NCI-H1105 (cell line): ENCODE results near the gene RFX8.
"Not testable (repeated sequence)": the region's sequence is repeated elsewhere in the genome, so short reads cannot be mapped to it uniquely, and the experiment has no call there.

Experiments used
- DNase-seq: peaks from one replicate; lab custom pipeline; 2025; lab: John Stamatoyannopoulos, UW

Gene RFX8

GRCh38 chr2:101486258-101486701, 11.4 kb upstream of the RFX8 start:
- DNase-seq: no peak

- DNase-seq: no peak
Observed at GRCh38 chr2:101485856-101486255, 10.9 kb upstream of the RFX8 start.

- DNase-seq: no peak
Observed at GRCh38 chr2:101480764-101481163, 5.9 kb upstream of the RFX8 start.

- no peak for DNase-seq
Observed at GRCh38 chr2:101479810-101480209, 4.9 kb upstream of the RFX8 start.

GRCh38 chr2:101479328-101479727, 4.4 kb upstream of the RFX8 start:
- DNase-seq: no peak

- DNase-seq: no peak
Observed at GRCh38 chr2:101478181-101479001, 3.5 kb upstream of the RFX8 start.

GRCh38 chr2:101477556-101477955, 2.6 kb upstream of the RFX8 start:
- DNase-seq: no peak

GRCh38 chr2:101476605-101477208, 1.8 kb upstream of the RFX8 start:
- no peak for DNase-seq

GRCh38 chr2:101473911-101474701, 806 bp downstream of the RFX8 start:
- peak; percentile 28 for DNase-seq

GRCh38 chr2:101473591-101473910, 1.4 kb downstream of the RFX8 start:
- DNase-seq: no peak

GRCh38 chr2:101469863-101470262, 5.0 kb downstream of the RFX8 start:
- DNase-seq: no peak

GRCh38 chr2:101467306-101467705, 7.6 kb downstream of the RFX8 start:
- DNase-seq: no peak

- no peak for DNase-seq
Observed at GRCh38 chr2:101466426-101466825, 8.5 kb downstream of the RFX8 start.

GRCh38 chr2:101464841-101465240, 10.1 kb downstream of the RFX8 start:
- DNase-seq: no peak

GRCh38 chr2:101463911-101464641, 10.8 kb downstream of the RFX8 start:
- no peak for DNase-seq

- DNase-seq: no peak
Observed at GRCh38 chr2:101463421-101463820, 11.5 kb downstream of the RFX8 start.

- DNase-seq: no peak
Observed at GRCh38 chr2:101461381-101461780, 13.5 kb downstream of the RFX8 start.

- DNase-seq: not testable (repeated sequence)
Observed at GRCh38 chr2:101454408-101454807, 20.5 kb downstream of the RFX8 start.

- DNase-seq: no peak
Observed at GRCh38 chr2:101450965-101451364, 23.9 kb downstream of the RFX8 start.

- DNase-seq: no peak
Observed at GRCh38 chr2:101446869-101447268, 28.0 kb downstream of the RFX8 start.

GRCh38 chr2:101442667-101443061, 32.2 kb downstream of the RFX8 start:
- no peak for DNase-seq

GRCh38 chr2:101442042-101442666, 32.8 kb downstream of the RFX8 start:
- no peak for DNase-seq
